Omental fat pad (tissue), 4 donors: ENCODE measurements around the gene TRIM42. TPM values are rescaled to one million over a fixed set of nuclear protein-coding genes. Genes with fewer than 3 reads are reported as not detected.

ENCODE experiments used
- ATAC-seq: fragments of 150-250 bp; one replicate; pipeline ENCODE4 v1.9.1; 2016; ENCODE audit warnings: mild to moderate bottlenecking, moderate library complexity; ENCODE audit not compliant: low FRiP score
- DNase-seq: peaks from one replicate; pipeline ENCODE4 v3.0.0-alpha.2; 2019; ENCODE audit warnings: low spot score
- total RNA-seq, 4 donors: library from RNA; depleted of rRNA; stranded (reverse); fragments of >200 nt; gene quantifications; one replicate each; pipeline ENCODE4 v1.1.0, GENCODE V29; 2016
- TF ChIP-seq, protein P1 (sequence below), 3 donors: fragments of 450-650 bp; IDR thresholded peaks; one replicate each; pipeline ENCODE4 v1.5.1; 2016 to 2017; ENCODE audit warnings: antibody characterized with exemption in 3 of 3, mild to moderate bottlenecking in 3 of 3, moderate library complexity in 2 of 3

Gene TRIM42
- total RNA-seq: not detected

DNA sequence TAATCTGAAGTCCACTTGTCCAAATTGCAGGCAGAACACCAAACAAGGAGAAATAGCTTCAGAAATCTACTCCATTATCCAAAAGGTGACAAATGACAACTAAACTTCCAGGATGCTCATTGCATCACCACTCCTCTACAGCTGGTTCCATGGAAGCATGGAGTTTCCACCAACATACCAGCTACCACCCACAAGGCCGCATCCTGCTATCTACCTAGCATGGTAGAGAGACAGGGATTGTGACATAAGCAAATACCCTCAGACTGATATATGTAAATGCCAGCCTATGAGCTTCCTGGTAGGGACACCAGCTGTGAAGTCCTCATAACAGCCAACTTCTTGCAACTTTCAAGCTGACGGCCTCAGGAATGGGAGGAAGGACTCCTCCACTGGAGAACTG lies at the start of gene TRIM42:
TSS of gene TRIM42 (plus strand) at position 301 of the 400 bp plus-strand sequence. CDS start 166 bp downstream, outside the sequence.
- DNase-seq: no peak
- TF ChIP-seq, protein P1, sequence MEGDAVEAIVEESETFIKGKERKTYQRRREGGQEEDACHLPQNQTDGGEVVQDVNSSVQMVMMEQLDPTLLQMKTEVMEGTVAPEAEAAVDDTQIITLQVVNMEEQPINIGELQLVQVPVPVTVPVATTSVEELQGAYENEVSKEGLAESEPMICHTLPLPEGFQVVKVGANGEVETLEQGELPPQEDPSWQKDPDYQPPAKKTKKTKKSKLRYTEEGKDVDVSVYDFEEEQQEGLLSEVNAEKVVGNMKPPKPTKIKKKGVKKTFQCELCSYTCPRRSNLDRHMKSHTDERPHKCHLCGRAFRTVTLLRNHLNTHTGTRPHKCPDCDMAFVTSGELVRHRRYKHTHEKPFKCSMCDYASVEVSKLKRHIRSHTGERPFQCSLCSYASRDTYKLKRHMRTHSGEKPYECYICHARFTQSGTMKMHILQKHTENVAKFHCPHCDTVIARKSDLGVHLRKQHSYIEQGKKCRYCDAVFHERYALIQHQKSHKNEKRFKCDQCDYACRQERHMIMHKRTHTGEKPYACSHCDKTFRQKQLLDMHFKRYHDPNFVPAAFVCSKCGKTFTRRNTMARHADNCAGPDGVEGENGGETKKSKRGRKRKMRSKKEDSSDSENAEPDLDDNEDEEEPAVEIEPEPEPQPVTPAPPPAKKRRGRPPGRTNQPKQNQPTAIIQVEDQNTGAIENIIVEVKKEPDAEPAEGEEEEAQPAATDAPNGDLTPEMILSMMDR (IDR thresholded peaks at IDR 0.05): no peak
- no peak for ATAC-seq

DNA sequence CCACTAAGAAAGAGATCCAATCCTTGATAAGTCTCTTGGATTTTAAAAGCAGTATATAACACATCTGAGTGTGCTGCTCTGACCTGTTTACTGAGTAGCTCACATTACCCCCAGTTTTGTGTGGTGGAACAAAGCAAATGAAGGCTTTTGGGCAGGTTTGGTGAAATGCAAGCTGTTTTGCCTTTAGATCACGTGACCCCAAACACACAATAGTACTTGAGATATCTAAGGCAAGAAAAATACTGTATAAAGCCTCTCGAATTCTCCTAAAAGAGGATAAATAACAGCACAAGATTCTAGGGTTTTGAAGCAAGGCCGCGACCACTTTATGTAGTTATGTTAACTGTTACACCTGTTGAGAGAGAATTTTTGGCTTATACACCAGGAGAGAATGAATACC lies 49.3 kb upstream of the TRIM42 start:
- ATAC-seq (no peak), DNase-seq (no peak)
- TF ChIP-seq, protein P1 (IDR thresholded peaks at IDR 0.05): no peak

DNA sequence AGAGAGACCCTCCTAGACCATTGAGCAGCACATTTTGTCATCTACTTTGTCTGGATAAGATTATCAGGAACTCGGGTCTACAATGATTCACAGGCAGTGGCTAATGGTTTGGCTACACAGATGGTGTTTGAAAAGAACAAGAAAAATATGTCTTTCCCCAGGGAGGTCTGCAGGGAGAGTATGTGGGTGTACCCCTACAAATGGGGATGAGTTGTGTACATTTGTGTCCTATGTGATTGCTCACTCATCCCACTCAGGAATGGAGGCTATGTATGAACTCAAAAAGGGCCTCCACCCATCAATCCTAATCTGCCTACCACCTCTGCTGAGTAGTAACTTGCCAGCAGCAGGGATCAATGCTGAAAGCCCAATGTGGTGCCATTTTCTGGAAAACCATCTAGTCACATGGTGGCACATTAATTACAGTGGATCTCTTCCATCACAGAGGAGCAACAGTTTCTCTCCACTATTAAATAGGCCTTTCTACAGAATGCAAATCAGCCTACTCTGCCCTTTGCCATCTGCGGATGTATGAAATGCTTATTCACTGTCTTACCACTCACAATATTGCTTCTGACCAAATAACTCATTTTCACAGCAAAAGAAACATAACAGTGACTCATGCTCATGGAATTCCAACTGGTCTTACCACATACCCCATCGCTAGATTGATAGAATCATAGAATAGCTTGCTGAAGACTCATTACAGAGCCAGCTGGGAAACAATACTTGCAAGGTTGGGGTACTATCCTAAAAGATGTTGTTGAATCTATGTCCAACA lies 48.3 kb upstream of the TRIM42 start:
- TF ChIP-seq, protein P1 (IDR thresholded peaks at IDR 0.05): no peak
- ATAC-seq (peak; percentile 90), DNase-seq (no peak)

DNA sequence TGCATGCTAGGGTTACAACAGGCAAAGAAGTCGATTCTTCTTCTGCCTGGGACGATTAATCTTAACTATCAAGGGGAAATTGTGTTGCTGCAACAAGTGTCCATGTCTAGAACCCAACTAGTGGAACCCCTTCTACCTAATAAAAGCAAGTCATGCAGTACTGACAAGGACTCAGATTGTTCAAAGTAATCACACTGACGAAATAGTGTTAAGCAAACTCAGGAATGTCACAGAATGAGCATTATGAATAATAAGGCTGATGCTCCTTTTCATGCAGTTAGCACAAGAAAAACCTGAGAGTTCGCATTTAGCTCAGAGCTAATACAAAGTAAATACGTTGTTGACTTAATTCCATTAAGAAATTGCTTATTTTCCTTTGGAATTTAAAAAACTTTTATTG lies 47.5 kb upstream of the TRIM42 start:
- TF ChIP-seq, protein P1 (IDR thresholded peaks at IDR 0.05): no peak
- no peak for DNase-seq
- no peak for ATAC-seq

DNA sequence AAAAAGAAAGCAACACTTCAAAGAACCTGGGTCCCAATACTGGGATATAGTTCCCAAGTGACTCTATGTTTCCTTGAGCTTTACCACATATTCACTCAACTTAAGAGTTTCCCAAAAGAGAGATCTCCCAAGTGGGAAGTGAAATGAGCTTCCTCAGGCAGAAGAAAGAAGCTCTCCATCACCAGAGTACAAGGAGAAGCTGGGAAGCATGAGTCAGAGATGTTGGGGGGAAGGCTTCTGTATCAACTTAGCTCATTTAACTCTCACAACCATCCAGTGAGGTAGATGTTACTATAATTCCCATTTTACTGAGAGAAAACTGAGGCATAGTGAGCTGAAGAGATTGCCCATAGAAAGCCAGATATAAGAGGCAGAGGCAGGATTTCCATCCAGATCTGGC lies 47.0 kb upstream of the TRIM42 start:
- no peak for ATAC-seq
- TF ChIP-seq, protein P1 (IDR thresholded peaks at IDR 0.05): no peak
- DNase-seq: no peak

DNA sequence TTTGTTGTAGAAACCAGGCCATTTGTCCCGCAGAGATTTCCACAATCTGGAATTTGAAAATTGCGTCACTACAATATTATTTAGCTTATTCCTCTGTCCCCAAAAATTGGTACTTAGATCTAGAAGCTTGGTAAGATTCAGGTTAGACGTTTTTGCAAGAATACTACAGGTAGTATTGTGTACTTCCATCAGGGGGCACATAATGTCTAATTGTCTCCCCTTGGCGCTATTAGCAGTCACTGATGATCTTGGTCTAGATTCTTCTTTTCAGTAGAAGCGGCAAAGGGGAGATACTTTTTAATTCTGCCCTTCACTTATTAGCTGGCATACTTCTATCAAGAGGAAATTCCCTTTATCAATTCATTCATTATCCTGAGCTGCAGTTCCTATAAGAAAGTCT lies 42.6 kb upstream of the TRIM42 start:
- TF ChIP-seq, protein P1 (IDR thresholded peaks at IDR 0.05): no peak
- DNase-seq (no peak), ATAC-seq (no peak)
